ENCODE data around the gene POLR1E.
"Not testable (repeated sequence)": the region's sequence is repeated elsewhere in the genome, so short reads cannot be mapped to it uniquely, and the experiment has no call there.

The POLR1E gene

DNA sequence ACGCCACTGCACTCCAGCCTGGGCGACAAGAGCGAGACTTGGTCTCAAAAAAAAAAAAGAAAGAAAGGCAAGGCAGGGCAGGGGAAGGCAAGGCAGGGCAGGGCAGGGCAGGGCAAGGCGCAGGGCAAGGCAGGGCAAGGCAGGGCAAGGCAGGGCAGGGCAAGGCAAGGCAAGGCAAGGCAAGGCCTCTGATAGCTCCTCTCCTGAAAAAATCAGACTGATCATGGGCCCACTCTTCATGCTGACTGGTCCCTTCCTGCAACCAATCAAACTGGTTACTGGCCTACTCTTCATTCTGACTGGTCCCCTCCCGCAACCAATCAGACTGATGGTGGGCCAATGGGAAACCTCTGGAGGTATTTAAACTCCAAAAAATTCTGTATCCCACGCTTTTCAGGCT lies 17.1 kb upstream of the POLR1E start:
- in situ Hi-C loops (cut with MboI; ENCODE audit: low sequenced_read_pairs, unreplicated experiment): no loop called here
- TF ChIP-seq, protein P1, sequence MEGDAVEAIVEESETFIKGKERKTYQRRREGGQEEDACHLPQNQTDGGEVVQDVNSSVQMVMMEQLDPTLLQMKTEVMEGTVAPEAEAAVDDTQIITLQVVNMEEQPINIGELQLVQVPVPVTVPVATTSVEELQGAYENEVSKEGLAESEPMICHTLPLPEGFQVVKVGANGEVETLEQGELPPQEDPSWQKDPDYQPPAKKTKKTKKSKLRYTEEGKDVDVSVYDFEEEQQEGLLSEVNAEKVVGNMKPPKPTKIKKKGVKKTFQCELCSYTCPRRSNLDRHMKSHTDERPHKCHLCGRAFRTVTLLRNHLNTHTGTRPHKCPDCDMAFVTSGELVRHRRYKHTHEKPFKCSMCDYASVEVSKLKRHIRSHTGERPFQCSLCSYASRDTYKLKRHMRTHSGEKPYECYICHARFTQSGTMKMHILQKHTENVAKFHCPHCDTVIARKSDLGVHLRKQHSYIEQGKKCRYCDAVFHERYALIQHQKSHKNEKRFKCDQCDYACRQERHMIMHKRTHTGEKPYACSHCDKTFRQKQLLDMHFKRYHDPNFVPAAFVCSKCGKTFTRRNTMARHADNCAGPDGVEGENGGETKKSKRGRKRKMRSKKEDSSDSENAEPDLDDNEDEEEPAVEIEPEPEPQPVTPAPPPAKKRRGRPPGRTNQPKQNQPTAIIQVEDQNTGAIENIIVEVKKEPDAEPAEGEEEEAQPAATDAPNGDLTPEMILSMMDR (IDR thresholded peaks at IDR 0.05; ENCODE audit: borderline replicate concordance, control extremely low read depth, extremely low read depth, insufficient read depth, missing control alignments): no peak
- DNase-seq (ENCODE audit: low spot score): no peak

DNA sequence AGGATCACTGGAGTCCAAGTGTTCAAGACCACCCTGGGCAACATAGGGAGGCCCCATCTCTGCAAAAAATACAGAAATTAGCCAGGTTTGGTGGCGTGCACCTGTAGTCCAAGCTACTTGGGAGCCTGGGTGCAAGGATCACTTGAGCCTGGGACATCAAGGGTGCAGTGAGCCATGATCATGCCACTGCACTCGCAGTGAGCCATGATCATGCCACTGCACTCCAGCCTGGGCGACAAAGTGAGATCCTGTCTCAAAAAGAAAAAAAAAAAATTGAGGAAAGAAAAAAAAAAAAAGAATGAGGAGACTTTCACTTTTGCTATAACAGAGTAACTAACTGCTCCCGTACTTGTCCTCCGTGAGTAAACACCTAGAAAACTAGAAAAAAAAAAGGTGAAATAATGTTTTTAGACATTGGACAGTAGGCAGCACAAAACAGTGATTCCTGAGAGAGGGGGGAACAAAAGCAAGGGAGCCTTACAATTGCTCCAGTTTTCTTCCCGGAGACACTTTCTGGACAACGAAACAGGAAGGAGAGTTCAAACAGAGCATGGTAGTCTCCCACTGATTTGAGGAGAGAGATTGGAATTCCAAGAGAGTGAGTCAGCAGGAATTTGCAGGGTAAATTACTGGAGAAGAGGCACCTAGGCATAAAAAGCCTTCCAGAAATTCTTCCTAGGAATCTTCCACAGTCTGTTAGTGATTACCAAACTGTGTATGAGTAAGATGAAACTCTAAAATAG lies 13.6 kb upstream of the POLR1E start:
- TF ChIP-seq, protein P1 (IDR thresholded peaks at IDR 0.05; ENCODE audit: borderline replicate concordance, control extremely low read depth, extremely low read depth, insufficient read depth, missing control alignments): no peak
- in situ Hi-C loops (cut with MboI; ENCODE audit: low sequenced_read_pairs, unreplicated experiment): no loop called here
- DNase-seq (ENCODE audit: low spot score): no peak

DNA sequence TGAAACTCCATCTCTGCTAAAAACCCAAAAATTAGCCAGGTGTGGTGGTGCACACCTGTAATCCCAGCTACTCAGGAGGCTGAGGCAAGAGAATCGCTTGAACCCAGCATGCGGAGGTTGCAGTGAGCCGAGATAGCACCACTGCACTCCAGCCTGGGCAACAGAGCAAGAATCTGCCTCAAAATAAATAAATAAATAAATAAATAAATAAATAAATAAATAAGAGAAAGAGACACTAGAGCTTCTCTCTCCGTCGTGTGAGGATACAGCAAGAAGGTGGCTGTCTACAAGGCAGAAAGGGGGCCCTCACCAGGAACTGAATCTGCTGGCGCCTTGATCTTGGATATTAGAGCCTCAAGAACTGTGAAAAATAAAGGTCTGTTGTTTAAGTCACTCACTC lies 11.8 kb upstream of the POLR1E start:
- in situ Hi-C loops (cut with MboI; ENCODE audit: low sequenced_read_pairs, unreplicated experiment): not testable (repeated sequence)

DNA sequence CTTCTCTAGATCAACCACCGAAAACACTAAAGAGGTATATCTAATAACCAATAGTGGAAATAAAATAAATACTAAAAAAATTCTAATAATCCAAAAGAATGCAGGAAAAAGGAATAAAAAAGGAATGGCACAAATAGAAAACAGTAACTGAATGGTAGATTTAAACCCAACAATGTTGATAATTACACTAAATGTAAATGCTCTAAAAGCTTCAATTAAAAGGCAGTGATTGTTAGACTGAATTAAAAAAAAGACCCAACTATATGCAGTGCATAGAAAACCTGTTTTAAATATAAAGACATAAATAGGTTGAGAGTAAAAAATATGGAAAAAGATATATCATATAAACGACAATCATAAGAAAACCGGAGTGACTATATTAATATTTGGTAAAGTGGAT lies 11.3 kb upstream of the POLR1E start:
- in situ Hi-C loops (cut with MboI; ENCODE audit: low sequenced_read_pairs, unreplicated experiment): no loop called here

More for the DNA sequence above, 11.8 kb upstream of the POLR1E start:
- not testable (repeated sequence) for DNase-seq (ENCODE audit: low spot score)

DNA sequence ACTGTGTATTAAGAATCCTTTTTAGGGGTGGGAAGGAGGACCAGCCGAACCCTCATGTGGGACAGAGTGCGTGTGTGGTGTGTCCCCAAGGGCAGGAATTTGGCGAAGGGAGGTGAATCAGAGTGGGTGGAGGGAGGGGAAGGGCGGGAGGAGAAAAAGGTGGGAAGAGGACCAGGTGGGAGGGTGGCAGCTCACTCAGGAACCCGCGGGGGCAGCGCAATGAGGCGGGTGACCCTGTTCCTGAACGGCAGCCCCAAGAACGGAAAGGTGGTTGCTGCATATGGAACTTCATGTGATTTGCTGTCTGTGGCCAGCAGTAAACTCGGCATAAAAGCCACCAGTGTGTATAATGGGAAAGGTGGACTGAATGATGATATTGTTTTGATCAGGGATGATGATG lies 8.8 kb upstream of the POLR1E start:
- in situ Hi-C loops (cut with MboI; ENCODE audit: low sequenced_read_pairs, unreplicated experiment): no loop called here
- TF ChIP-seq, protein P1 (IDR thresholded peaks at IDR 0.05; ENCODE audit: borderline replicate concordance, control extremely low read depth, extremely low read depth, insufficient read depth, missing control alignments): no peak
- no peak for DNase-seq (ENCODE audit: low spot score)

More for the DNA sequence above, 11.3 kb upstream of the POLR1E start:
- DNase-seq (ENCODE audit: low spot score): no peak
- TF ChIP-seq, protein P1 (IDR thresholded peaks at IDR 0.05; ENCODE audit: borderline replicate concordance, control extremely low read depth, extremely low read depth, insufficient read depth, missing control alignments): no peak

DNA sequence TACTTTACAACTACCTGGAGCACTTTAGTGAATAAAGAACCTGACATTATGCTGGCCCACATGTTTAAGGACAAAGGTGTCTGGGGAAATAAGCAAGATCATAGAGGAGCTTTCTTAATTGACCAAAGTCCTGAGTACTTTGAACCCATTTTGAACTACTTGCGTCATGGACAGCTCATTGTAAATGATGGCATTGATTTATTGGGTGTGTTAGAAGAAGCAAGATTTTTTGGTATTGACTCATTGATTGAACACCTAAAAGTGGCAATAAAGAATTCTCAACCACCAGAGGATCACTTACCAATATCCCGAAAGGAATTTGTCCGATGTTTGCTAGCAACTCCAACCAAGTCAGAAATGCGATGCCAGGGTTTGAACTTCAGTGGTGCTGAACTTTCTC lies 8.3 kb upstream of the POLR1E start:
- in situ Hi-C loops (cut with MboI; ENCODE audit: low sequenced_read_pairs, unreplicated experiment): not testable (repeated sequence)

DNA sequence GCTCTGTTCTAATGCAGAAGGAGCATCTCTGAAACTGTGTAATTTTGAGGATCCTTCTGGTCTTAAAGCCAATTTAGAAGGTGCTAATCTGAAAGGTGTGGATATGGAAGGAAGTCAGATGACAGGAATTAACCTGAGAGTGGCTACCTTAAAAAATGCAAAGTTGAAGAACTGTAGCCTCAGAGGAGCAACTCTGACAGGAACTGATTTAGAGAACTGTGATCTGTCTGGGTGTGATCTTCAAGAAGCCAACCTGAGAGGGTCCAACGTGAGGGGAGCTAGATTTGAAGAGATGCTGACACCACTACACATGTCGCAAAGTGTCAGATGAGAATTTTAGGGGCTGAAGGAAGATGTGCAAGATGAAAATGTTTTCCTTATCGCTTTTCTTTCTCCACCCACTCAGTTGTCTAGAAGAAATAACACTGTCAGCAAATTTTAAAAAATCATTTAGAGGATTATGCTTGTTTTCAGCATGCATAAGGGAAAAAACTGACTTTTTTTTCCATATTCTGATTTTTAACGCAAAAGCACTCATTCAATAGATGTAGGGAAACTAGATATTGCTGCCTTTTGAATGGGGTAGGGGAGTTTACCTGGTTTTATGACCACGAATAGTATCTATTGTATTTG lies 7.6 kb upstream of the POLR1E start:
- DNase-seq (ENCODE audit: low spot score); in situ Hi-C loops (cut with MboI; ENCODE audit: low sequenced_read_pairs, unreplicated experiment): not testable (repeated sequence)

More for the DNA sequence above, 8.3 kb upstream of the POLR1E start:
- not testable (repeated sequence) for DNase-seq (ENCODE audit: low spot score)

DNA sequence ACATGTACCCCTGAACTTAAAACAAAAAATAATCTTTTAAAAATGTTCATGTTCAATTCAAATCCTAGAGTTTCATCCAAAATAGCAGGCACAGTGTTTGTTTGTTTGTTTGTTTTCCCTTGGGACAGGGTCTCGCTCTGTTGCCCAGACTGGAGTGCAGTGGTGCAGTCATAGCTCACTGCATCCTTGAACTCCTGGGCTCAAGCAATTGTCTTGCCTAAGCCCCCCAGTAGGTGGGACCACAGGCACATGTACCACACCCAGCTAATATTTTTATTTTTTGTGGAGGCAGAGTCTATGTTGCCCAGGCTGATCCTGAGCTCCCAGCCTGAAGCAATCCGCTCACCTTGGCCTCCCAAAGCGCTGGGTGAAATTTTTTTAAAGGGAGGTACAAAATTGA lies 5.0 kb upstream of the POLR1E start:
- TF ChIP-seq, protein P1 (IDR thresholded peaks at IDR 0.05; ENCODE audit: borderline replicate concordance, control extremely low read depth, extremely low read depth, insufficient read depth, missing control alignments): no peak
- in situ Hi-C loops (cut with MboI; ENCODE audit: low sequenced_read_pairs, unreplicated experiment): loop anchor here (10.0 kb wide), 1 partner anchor 114 kb away; the partner anchor contains the start of gene TOMM5
- no peak for DNase-seq (ENCODE audit: low spot score)

Measured in GM13976 (cell line).